GM12873 (cell line): ENCODE measurements around the gene GGTA1.

Experiments used
- TF ChIP-seq, protein P1 (sequence below): IDR thresholded peaks from 2 replicates; pipeline ENCODE4 v1.5.1; 2012; ENCODE audit warnings: low read depth, mild to moderate bottlenecking, moderate library complexity, low read length, control low read depth; ENCODE audit not compliant: insufficient read depth; ENCODE audit errors: missing control alignments

Gene GGTA1

GRCh38 chr9:121509180-121509579, 9.5 kb upstream of the GGTA1 start:
- TF ChIP-seq, protein P1, sequence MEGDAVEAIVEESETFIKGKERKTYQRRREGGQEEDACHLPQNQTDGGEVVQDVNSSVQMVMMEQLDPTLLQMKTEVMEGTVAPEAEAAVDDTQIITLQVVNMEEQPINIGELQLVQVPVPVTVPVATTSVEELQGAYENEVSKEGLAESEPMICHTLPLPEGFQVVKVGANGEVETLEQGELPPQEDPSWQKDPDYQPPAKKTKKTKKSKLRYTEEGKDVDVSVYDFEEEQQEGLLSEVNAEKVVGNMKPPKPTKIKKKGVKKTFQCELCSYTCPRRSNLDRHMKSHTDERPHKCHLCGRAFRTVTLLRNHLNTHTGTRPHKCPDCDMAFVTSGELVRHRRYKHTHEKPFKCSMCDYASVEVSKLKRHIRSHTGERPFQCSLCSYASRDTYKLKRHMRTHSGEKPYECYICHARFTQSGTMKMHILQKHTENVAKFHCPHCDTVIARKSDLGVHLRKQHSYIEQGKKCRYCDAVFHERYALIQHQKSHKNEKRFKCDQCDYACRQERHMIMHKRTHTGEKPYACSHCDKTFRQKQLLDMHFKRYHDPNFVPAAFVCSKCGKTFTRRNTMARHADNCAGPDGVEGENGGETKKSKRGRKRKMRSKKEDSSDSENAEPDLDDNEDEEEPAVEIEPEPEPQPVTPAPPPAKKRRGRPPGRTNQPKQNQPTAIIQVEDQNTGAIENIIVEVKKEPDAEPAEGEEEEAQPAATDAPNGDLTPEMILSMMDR, result no peak

DNA sequence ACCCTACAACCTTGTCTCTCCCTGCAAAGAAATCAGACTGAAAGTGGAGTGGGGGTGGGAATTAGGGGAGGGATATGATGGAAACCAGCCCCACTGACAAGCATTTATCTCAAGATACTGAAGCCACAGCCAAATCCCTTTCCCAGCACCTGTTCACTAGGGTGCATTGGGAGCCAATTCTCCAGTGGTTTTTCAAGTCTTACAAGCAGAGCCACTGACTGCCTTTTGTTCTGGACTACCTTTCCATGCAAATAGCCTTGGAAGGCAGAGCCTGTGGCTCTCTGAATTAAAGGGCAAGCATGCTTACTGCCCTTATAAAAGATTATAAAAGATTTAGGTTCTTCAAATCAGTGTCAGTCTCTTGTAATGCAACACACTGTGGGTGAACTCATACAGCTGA, 8.8 kb upstream of the GGTA1 start:
- TF ChIP-seq, protein P1, result no peak

- TF ChIP-seq, protein P1, result no peak
These were observed 6.5 kb upstream of the GGTA1 start for GRCh38 chr9:121505903-121506735.

GRCh38 chr9:121503444-121503843, 3.8 kb upstream of the GGTA1 start:
- TF ChIP-seq, protein P1, result no peak

- TF ChIP-seq, protein P1, result no peak
These were observed 478 bp upstream of the GGTA1 start for GRCh38 chr9:121500165-121500478.

- TF ChIP-seq, protein P1, result no peak
These were observed 542 bp downstream of the GGTA1 start for GRCh38 chr9:121499177-121499426.

- TF ChIP-seq, protein P1, result no peak
These were observed 1.0 kb downstream of the GGTA1 start for GRCh38 chr9:121498487-121499176.
